GM19372 (cell line): ENCODE data around the gene PDS5B.

Source experiments
- ATAC-seq: cut with Tn5 transposase; IDR thresholded peaks from one replicate; pipeline ENCODE4 v1.9.1; 2021; ENCODE audit warnings: mild to moderate bottlenecking, low read depth, moderate library complexity; ENCODE audit not compliant: unreplicated experiment

Gene PDS5B

GRCh38 chr13:32587011-32587810 lies 959 bp downstream of the PDS5B start:
- ATAC-seq = peak; percentile 42

GRCh38 chr13:32587811-32588170 lies 1.5 kb downstream of the PDS5B start:
- ATAC-seq = no peak

GRCh38 chr13:32588736-32589135 lies 2.5 kb downstream of the PDS5B start:
- no peak for ATAC-seq

GRCh38 chr13:32589471-32589870 lies 3.2 kb downstream of the PDS5B start:
- ATAC-seq = no peak

GRCh38 chr13:32590266-32590665 lies 4.0 kb downstream of the PDS5B start:
- ATAC-seq = no peak

- ATAC-seq = no peak
These were observed 5.8 kb downstream of the PDS5B start for GRCh38 chr13:32592082-32592481.

GRCh38 chr13:32594157-32594738 lies 8.0 kb downstream of the PDS5B start:
- no peak for ATAC-seq

GRCh38 chr13:32595306-32595705 lies 9.1 kb downstream of the PDS5B start:
- no peak for ATAC-seq

GRCh38 chr13:32600890-32601289 lies 14.6 kb downstream of the PDS5B start:
- ATAC-seq = no peak

GRCh38 chr13:32609428-32609827 lies 23.2 kb downstream of the PDS5B start:
- no peak for ATAC-seq

GRCh38 chr13:32610538-32610937 lies 24.3 kb downstream of the PDS5B start:
- ATAC-seq = no peak

GRCh38 chr13:32610977-32611376 lies 24.7 kb downstream of the PDS5B start:
- ATAC-seq = no peak

GRCh38 chr13:32616883-32617511 lies 30.7 kb downstream of the PDS5B start:
- ATAC-seq = no peak

- no peak for ATAC-seq
These were observed 36.6 kb downstream of the PDS5B start for GRCh38 chr13:32622827-32623226.

- no peak for ATAC-seq
These were observed 38.2 kb downstream of the PDS5B start for GRCh38 chr13:32624441-32624840.

GRCh38 chr13:32627793-32628192 lies 41.5 kb downstream of the PDS5B start:
- no peak for ATAC-seq

- no peak for ATAC-seq
These were observed 43.1 kb downstream of the PDS5B start for GRCh38 chr13:32629313-32629712.

GRCh38 chr13:32629866-32630265 lies 43.6 kb downstream of the PDS5B start:
- ATAC-seq = no peak

- no peak for ATAC-seq
These were observed 46.2 kb downstream of the PDS5B start for GRCh38 chr13:32632343-32632909.

GRCh38 chr13:32636711-32637110 lies 50.5 kb downstream of the PDS5B start:
- no peak for ATAC-seq

- no peak for ATAC-seq
These were observed 52.5 kb downstream of the PDS5B start for GRCh38 chr13:32638739-32639138.
